ENCODE measurements around the gene SUPT20HL2. TPM values are rescaled to one million over a fixed set of nuclear protein-coding genes. Genes with fewer than 3 reads are reported as not detected.
"Not testable (repeated sequence)": the region's sequence is repeated elsewhere in the genome, so short reads cannot be mapped to it uniquely, and the experiment has no call there.

SUPT20HL2 gene
- total RNA-seq, 4 donors from 2014 or later, result not detected

- Histone ChIP-seq H3K4me1 (no peaks in the 10 kb centered on the region), H3K27me3 (no peaks in the 10 kb centered on the region), H3K36me3 (no peaks in the 10 kb centered on the region), H3K4me3 (replicated peaks in 1 of 3) (no peak overlapping the region), H3K9me3 (no peaks in the 10 kb centered on the region), H3K27ac (no peak overlapping the region)
- 83 to 100% methylated on average over 1 of the region's 1 CpG for WGBS, 2 donors
- no peak for DNase-seq
- TF ChIP-seq POLR2A (IDR thresholded peaks at IDR 0.05) (no peak), CTCF (IDR thresholded peaks at IDR 0.05) (no peak)
- intact Hi-C loops (cut with DNase I), result no loop called here
These were observed 11.4 kb upstream of the SUPT20HL2 start for GRCh38 chrX:24325231-24325630.

DNA sequence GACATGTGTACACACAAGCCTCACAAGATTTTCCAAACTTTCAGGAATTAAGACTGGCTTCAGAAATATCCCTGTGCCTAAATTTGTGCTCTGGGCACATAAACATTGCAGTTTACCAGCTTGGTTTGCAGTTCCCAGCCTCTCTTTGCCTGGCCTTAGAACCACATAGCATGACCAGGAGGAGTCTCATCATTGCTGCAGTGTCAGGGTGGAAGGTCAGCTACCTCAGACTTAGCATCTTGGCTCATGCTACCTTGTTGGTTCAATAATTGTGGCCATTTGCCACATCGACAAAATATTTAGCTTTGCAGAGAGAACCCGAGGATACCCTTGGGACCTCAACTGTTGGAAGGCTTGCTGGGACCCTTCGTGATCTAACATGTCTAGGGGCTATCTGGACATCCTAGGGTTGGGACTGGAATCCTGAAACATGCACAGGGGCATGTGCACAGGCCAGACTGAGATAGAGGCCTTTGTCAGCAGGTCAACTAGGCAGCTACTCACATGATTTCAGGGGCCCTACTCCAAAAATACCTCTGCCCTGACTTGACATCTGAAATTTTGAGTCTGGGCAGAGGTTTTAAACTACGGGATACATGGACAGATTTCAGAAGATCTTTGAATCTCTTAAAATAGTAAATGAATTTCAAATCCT is 8.0 kb upstream of the SUPT20HL2 start:
- H3K27me3 ChIP-seq, result no peaks in the 10 kb centered on the region
- no peaks in the 10 kb centered on the region for H3K36me3 ChIP-seq
- H3K4me3 ChIP-seq (replicated peaks in 1 of 3), result no peak overlapping the region
- no peak overlapping the region for H3K27ac ChIP-seq
- 100% methylated on average over 1 to 3 of the region's 4 CpGs for WGBS, 2 donors
- intact Hi-C loops (cut with DNase I), result no loop called here
- H3K4me1 ChIP-seq, result no peaks in the 10 kb centered on the region
- no peaks in the 10 kb centered on the region for H3K9me3 ChIP-seq
- TF ChIP-seq POLR2A (IDR thresholded peaks at IDR 0.05), result no peak
- TF ChIP-seq CTCF (IDR thresholded peaks at IDR 0.05), result no peak
- DNase-seq, result no peak

DNA sequence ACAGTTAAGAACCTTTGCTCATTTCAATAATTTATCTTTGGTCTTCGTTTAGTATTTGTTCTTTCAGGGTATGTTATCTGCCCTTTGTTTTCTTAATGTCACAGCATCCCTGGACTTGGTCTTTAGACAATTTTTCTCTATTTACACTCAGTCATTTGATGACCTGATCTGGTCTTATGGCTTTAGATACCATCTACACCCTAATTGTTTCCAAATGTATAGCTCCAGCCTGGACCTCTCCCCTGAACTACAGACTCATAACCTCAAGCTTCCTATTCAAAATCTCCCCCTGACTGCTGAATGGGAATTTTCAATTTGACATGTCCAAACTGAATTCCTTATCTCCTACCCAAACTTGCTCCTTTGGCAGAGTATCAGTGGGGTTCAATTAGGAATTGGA is 3.7 kb upstream of the SUPT20HL2 start:
- no peaks in the 10 kb centered on the region for H3K36me3 ChIP-seq
- no peak for DNase-seq
- TF ChIP-seq CTCF (IDR thresholded peaks at IDR 0.05) (no peak), POLR2A (IDR thresholded peaks at IDR 0.05) (no peak)
- intact Hi-C loops (cut with DNase I), result no loop called here
- WGBS, 2 donors, result 52 to 67% methylated on average over 1 of the region's 1 CpG
- H3K27me3 ChIP-seq, result no peaks in the 10 kb centered on the region
- H3K9me3 ChIP-seq, result no peaks in the 10 kb centered on the region
- H3K4me1 ChIP-seq, result no peaks in the 10 kb centered on the region
- H3K27ac ChIP-seq, result no peak overlapping the region
- H3K4me3 ChIP-seq (replicated peaks in 1 of 3), result no peak overlapping the region

- no peak overlapping the region for H3K4me3 ChIP-seq (replicated peaks in 1 of 3)
- 90 to 92% methylated on average over 1 of the region's 1 CpG for WGBS, 2 donors
- no peaks in the 10 kb centered on the region for H3K27me3 ChIP-seq
- no peak overlapping the region for H3K27ac ChIP-seq
- H3K4me1 ChIP-seq, result no peaks in the 10 kb centered on the region
- no peaks in the 10 kb centered on the region for H3K36me3 ChIP-seq
- no peak for DNase-seq
- TF ChIP-seq CTCF (IDR thresholded peaks at IDR 0.05), result no peak
- TF ChIP-seq POLR2A (IDR thresholded peaks at IDR 0.05), result no peak
- intact Hi-C loops (cut with DNase I), result no loop called here
- no peaks in the 10 kb centered on the region for H3K9me3 ChIP-seq
These were observed 2.2 kb upstream of the SUPT20HL2 start for GRCh38 chrX:24316111-24316510.

- 80 to 88% methylated on average over 5 to 6 of the region's 6 CpGs for WGBS, 2 donors
- H3K9me3 ChIP-seq; H3K4me3 ChIP-seq (replicated peaks in 1 of 3); intact Hi-C loops (cut with DNase I); H3K36me3 ChIP-seq; DNase-seq; H3K27ac ChIP-seq; H3K4me1 ChIP-seq; H3K27me3 ChIP-seq: not testable (repeated sequence)
These were observed 1.6 kb downstream of the SUPT20HL2 start for GRCh38 chrX:24312249-24312607.

DNA sequence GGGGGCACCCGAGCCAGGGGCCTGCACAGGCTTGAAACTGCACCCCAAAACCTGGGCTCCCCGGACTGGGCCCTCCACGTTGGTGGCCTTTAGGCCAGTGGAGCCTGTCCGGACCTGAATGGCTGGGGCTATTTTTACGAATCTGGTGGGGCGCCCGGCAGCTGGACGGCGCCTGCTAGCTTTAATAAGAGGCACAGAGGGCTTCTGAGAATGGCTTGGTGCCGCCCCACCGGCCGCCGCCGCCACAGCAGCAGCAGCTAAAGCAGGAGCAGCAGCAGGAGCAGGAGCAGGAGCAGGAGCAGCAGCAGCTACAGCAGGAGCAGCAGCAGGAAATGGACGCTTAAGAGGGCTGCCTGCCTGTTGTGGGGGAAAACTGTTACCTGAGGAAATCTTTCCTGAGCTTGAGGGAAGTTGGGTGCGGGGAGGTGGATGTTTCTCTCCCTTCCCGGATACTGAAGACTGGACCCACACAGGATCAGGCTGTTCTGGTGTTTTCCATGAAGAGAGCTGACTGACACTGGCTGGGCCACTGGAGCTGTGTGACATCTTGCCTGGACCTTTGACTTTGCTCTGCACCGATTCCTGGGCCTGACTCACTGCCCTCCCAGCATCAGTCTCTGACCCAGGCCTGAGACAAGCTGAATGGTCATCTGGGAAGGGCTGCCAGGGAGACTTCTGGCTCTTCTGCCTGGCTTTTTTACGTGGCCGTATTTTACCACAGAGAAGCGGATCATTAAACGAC is 2.2 kb downstream of the SUPT20HL2 start:
- DNase-seq; intact Hi-C loops (cut with DNase I); H3K36me3 ChIP-seq; H3K27me3 ChIP-seq; H3K9me3 ChIP-seq; H3K4me3 ChIP-seq (replicated peaks in 1 of 3); H3K27ac ChIP-seq; H3K4me1 ChIP-seq: not testable (repeated sequence)
- WGBS, 2 donors, result no CpG with 5 or more reads among the region's 22 CpGs

DNA sequence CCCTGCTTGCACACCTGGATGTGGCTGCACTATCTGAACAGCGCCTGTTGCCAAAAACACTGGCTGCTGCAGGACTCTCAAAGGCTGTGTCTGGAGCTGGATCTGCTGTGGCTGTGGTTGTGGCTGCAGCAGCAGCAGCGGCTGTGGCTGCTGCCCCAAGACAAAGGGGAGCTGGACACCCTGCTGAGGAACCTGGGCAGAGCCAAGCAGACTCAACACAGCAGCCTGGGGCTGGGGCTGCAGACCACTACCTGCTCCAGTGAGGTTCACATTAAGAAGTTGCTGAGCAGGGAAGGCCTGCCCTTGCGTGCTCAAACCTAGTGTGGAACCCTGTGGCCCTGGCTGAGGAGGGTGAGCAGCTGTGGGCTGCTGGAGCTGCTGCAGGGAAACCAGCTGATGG is 3.0 kb downstream of the SUPT20HL2 start:
- H3K9me3 ChIP-seq; intact Hi-C loops (cut with DNase I); H3K36me3 ChIP-seq; DNase-seq; H3K4me3 ChIP-seq (replicated peaks in 1 of 3); H3K4me1 ChIP-seq; H3K27me3 ChIP-seq; H3K27ac ChIP-seq: not testable (repeated sequence)
- WGBS, 2 donors, result 93% methylated on average over 3 of the region's 3 CpGs; no CpG with 5 or more reads in 1 of the 2 donors

DNA sequence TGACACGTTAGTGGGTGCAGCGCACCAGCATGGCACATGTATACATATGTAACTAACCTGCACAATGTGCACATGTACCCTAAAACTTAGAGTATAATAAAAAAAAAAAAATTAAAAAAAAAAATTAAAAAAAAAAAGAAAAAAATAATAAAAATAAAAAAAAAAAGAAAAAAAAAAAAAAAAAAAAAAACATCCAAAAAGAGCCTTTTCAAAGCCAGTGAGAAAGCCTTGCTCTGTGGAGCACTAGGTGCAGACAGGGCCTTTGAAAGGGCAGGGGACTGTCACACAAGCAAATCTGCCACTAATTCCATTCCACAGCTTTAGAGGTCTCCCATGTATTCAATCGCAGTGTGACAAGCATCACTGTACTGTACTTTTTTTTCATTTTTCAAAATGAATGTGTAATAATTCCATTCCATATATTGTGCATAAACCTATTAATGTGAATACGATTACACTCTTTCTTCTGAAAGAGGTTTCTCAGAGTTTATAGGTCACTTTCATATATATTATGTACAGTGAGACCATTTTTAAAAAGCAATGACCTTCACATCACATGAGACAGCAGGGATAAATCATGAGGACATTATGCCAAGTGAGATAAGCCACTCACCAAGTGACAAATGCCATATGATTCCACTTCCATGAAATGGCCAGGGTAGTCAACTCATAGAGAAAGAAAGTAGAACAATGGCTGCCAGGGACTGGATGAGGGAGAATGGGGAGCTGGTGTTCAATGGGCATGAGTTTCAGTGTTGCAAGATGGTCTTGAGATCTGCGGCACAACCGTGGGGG is 4.1 kb downstream of the SUPT20HL2 start:
- intact Hi-C loops (cut with DNase I); DNase-seq; H3K4me1 ChIP-seq; H3K9me3 ChIP-seq; H3K27me3 ChIP-seq; H3K27ac ChIP-seq; H3K36me3 ChIP-seq; H3K4me3 ChIP-seq (replicated peaks in 1 of 3): not testable (repeated sequence)
- 93 to 96% methylated on average over 4 to 6 of the region's 6 CpGs for WGBS, 2 donors
